ENCODE data around the gene CTNNB1.

The CTNNB1 gene

DNA sequence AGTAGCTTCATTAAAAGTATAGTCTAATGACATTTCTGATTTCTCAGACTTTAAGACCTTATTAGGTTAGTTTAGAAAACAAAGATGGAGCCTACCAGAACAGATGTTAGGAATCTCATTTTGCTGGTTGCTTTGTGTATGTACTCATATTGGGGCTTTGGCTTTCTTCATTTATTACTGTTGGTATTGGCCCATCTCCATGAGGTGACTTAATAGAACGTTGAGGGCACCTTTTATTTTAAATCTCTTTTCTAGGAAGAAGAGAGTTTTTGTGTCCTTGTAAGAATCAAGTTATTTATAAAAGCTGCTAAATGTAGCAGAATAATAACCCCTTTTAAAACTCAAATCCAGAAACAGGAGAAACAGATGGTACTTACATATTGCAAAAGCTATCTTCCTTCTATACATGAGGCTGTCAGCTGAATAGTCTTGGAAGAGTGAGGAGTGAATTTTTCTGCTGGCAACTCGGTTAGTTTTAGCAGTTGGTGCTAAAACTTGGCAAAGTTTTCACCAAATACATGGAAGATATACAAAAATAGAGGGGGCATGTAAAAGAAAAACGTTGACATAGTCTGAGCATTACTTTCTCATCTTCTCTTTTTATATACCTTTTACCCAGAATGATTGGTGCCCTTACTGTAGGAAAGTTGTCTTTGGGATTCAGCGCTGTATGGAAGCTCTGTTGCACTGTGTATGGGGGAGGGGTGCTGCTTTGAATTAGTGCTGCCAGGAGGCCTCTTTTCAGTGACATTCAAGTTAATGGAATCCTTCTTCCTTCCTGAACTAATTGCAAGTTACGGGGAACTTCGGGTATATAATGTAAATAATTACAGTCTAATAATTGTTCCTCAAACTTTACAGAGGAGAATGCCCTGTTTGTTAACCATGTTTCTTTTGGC lies 35.8 kb downstream of the CTNNB1 start:
- Histone ChIP-seq H4K91ac (ENCODE audit: low read depth, low read length) (no peak overlapping the region), H3K23ac (ENCODE audit: low read length) (no peak overlapping the region), H4K12ac (ENCODE audit: low read depth, low read length) (no peak overlapping the region), H3K36me3 (ENCODE audit: control insufficient read depth in 1 of 2, insufficient read depth in 2 of 2, low read length in 2 of 2) (peaks cover 18 to 52% of the 10 kb centered on the region in 2 experiments), H2BK120ac (ENCODE audit: insufficient read depth, low read length, poor library complexity) (no peak overlapping the region), H3K4ac (ENCODE audit: low read depth, low read length) (no peak overlapping the region), H3K27ac (ENCODE audit: low read depth, low read length) (no peak overlapping the region), H2AK5ac (ENCODE audit: low read length) (no peak overlapping the region), H2BK5ac (ENCODE audit: low read depth, low read length, poor library complexity) (no peak overlapping the region), H3K79me2 (ENCODE audit: control insufficient read depth, insufficient read depth, low read length, poor library complexity) (no peaks in the 10 kb centered on the region), H4K8ac (ENCODE audit: low read depth, low read length) (no peak overlapping the region), H3K79me1 (ENCODE audit: low read length) (no peaks in the 10 kb centered on the region), H3K4me2 (ENCODE audit: low read length) (no peak overlapping the region), H3K9me3 (ENCODE audit: insufficient read depth, low read depth, low read length) (no peaks in the 10 kb centered on the region), H3K9ac (ENCODE audit: low read length) (no peak overlapping the region), H3K18ac (ENCODE audit: low read length) (no peak overlapping the region), H3K4me3 (ENCODE audit: low read depth, low read length) (no peak overlapping the region), H3K27me3 (ENCODE audit: insufficient read depth, low read length) (no peaks in the 10 kb centered on the region), H2AFZ (ENCODE audit: insufficient read depth, low read length, poor library complexity) (no peak overlapping the region), H3K14ac (ENCODE audit: low read length) (no peak overlapping the region), H3K4me1 (ENCODE audit: control insufficient read depth in 1 of 2, insufficient read depth in 2 of 2, low read length in 2 of 2) (peaks cover 2 to 6% of the 10 kb centered on the region in 2 experiments), H2BK12ac (ENCODE audit: low read length) (no peak overlapping the region)
- no peak for DNase-seq
- no CpG with 5 or more reads among the region's 6 CpGs for WGBS (ENCODE audit: extremely low coverage, insufficient coverage, insufficient read length)

DNA sequence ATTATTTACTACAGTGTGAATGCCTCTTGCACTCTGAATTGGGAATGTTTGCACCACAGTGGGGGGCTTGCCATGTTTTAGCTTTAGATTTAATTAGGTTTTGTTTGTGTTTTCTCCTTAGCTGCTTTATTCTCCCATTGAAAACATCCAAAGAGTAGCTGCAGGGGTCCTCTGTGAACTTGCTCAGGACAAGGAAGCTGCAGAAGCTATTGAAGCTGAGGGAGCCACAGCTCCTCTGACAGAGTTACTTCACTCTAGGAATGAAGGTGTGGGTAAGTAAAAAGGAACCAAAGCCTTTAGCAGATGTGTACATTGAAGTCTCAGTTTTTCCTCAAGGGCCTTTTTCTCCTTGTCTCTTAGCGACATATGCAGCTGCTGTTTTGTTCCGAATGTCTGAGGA lies 36.9 kb downstream of the CTNNB1 start:
- DNase-seq, result no peak

DNA sequence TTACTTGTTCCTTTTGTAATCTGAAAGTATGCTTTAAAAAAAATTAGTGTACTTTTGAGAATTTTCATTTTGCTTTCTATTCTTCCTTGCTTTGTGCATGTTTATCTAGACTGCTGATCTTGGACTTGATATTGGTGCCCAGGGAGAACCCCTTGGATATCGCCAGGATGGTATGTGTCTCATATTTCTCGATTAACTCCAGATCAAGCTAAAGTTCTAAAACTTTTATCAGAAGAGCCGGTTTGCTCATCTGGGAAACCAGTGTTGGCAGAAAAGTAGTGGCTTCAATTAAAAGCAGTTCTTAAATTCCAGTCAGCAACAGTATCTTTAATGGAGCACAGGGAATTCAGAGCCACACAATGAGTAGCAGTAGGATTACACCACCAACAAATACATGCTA lies 38.6 kb downstream of the CTNNB1 start:
- H4K91ac ChIP-seq (ENCODE audit: low read depth, low read length), result no peak overlapping the region
- H4K12ac ChIP-seq (ENCODE audit: low read depth, low read length), result no peak overlapping the region
- H4K8ac ChIP-seq (ENCODE audit: low read depth, low read length), result no peak overlapping the region
- no peak overlapping the region for H3K4me3 ChIP-seq (ENCODE audit: low read depth, low read length)
- H2AK5ac ChIP-seq (ENCODE audit: low read length), result no peak overlapping the region
- no peak overlapping the region for H2BK5ac ChIP-seq (ENCODE audit: low read depth, low read length, poor library complexity)
- peaks cover 17 to 51% of the 10 kb centered on the region in 2 experiments for H3K36me3 ChIP-seq (ENCODE audit: control insufficient read depth in 1 of 2, insufficient read depth in 2 of 2, low read length in 2 of 2)
- no peak overlapping the region for H3K27ac ChIP-seq (ENCODE audit: low read depth, low read length)
- no peak overlapping the region for H2BK120ac ChIP-seq (ENCODE audit: insufficient read depth, low read length, poor library complexity)
- peaks cover 2 to 6% of the 10 kb centered on the region in 2 experiments for H3K4me1 ChIP-seq (ENCODE audit: control insufficient read depth in 1 of 2, insufficient read depth in 2 of 2, low read length in 2 of 2)
- no peaks in the 10 kb centered on the region for H3K79me1 ChIP-seq (ENCODE audit: low read length)
- H3K4ac ChIP-seq (ENCODE audit: low read depth, low read length), result no peak overlapping the region
- no CpG with 5 or more reads among the region's 3 CpGs for WGBS (ENCODE audit: extremely low coverage, insufficient coverage, insufficient read length)
- no peak overlapping the region for H2BK12ac ChIP-seq (ENCODE audit: low read length)
- H3K9me3 ChIP-seq (ENCODE audit: insufficient read depth, low read depth, low read length), result no peaks in the 10 kb centered on the region
- no peak overlapping the region for H3K18ac ChIP-seq (ENCODE audit: low read length)
- no peak overlapping the region for H3K9ac ChIP-seq (ENCODE audit: low read length)
- no peak overlapping the region for H2AFZ ChIP-seq (ENCODE audit: insufficient read depth, low read length, poor library complexity)
- no peak for DNase-seq
- H3K14ac ChIP-seq (ENCODE audit: low read length), result no peak overlapping the region
- H3K79me2 ChIP-seq (ENCODE audit: control insufficient read depth, insufficient read depth, low read length, poor library complexity), result no peaks in the 10 kb centered on the region
- no peaks in the 10 kb centered on the region for H3K27me3 ChIP-seq (ENCODE audit: insufficient read depth, low read length)
- no peak overlapping the region for H3K23ac ChIP-seq (ENCODE audit: low read length)
- no peak overlapping the region for H3K4me2 ChIP-seq (ENCODE audit: low read length)

More for the DNA sequence above, 36.9 kb downstream of the CTNNB1 start:
- Histone ChIP-seq H3K9ac (ENCODE audit: low read length) (no peak overlapping the region), H3K4ac (ENCODE audit: low read depth, low read length) (no peak overlapping the region), H4K12ac (ENCODE audit: low read depth, low read length) (no peak overlapping the region), H4K8ac (ENCODE audit: low read depth, low read length) (no peak overlapping the region), H2AFZ (ENCODE audit: insufficient read depth, low read length, poor library complexity) (no peak overlapping the region), H3K36me3 (ENCODE audit: control insufficient read depth in 1 of 2, insufficient read depth in 2 of 2, low read length in 2 of 2) (peaks cover 16 to 47% of the 10 kb centered on the region in 2 experiments), H2BK120ac (ENCODE audit: insufficient read depth, low read length, poor library complexity) (no peak overlapping the region), H3K79me2 (ENCODE audit: control insufficient read depth, insufficient read depth, low read length, poor library complexity) (no peaks in the 10 kb centered on the region), H3K79me1 (ENCODE audit: low read length) (no peaks in the 10 kb centered on the region), H3K4me3 (ENCODE audit: low read depth, low read length) (no peak overlapping the region), H4K91ac (ENCODE audit: low read depth, low read length) (no peak overlapping the region), H3K27me3 (ENCODE audit: insufficient read depth, low read length) (no peaks in the 10 kb centered on the region), H2BK5ac (ENCODE audit: low read depth, low read length, poor library complexity) (no peak overlapping the region), H3K9me3 (ENCODE audit: insufficient read depth, low read depth, low read length) (no peaks in the 10 kb centered on the region), H2BK12ac (ENCODE audit: low read length) (no peak overlapping the region), H3K23ac (ENCODE audit: low read length) (no peak overlapping the region), H3K4me1 (ENCODE audit: control insufficient read depth in 1 of 2, insufficient read depth in 2 of 2, low read length in 2 of 2) (peaks cover 2 to 6% of the 10 kb centered on the region in 2 experiments), H3K14ac (ENCODE audit: low read length) (no peak overlapping the region), H3K18ac (ENCODE audit: low read length) (no peak overlapping the region), H3K27ac (ENCODE audit: low read depth, low read length) (no peak overlapping the region), H3K4me2 (ENCODE audit: low read length) (no peak overlapping the region), H2AK5ac (ENCODE audit: low read length) (no peak overlapping the region)
- WGBS (ENCODE audit: extremely low coverage, insufficient coverage, insufficient read length), result no CpG with 5 or more reads among the region's 2 CpGs

DNA sequence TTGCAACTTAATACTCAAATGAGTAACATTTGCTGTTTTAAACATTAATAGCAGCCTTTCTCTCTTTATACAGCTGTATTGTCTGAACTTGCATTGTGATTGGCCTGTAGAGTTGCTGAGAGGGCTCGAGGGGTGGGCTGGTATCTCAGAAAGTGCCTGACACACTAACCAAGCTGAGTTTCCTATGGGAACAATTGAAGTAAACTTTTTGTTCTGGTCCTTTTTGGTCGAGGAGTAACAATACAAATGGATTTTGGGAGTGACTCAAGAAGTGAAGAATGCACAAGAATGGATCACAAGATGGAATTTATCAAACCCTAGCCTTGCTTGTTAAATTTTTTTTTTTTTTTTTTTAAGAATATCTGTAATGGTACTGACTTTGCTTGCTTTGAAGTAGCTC lies 40.3 kb downstream of the CTNNB1 start:
- H3K4me1 ChIP-seq (ENCODE audit: control insufficient read depth in 1 of 2, insufficient read depth in 2 of 2, low read length in 2 of 2), result peaks cover 2 to 6% of the 10 kb centered on the region in 2 experiments
- no peaks in the 10 kb centered on the region for H3K9me3 ChIP-seq (ENCODE audit: insufficient read depth, low read depth, low read length)
- no peak overlapping the region for H4K12ac ChIP-seq (ENCODE audit: low read depth, low read length)
- no peak overlapping the region for H3K4ac ChIP-seq (ENCODE audit: low read depth, low read length)
- no peak overlapping the region for H2AFZ ChIP-seq (ENCODE audit: insufficient read depth, low read length, poor library complexity)
- no peak overlapping the region for H3K4me3 ChIP-seq (ENCODE audit: low read depth, low read length)
- H3K23ac ChIP-seq (ENCODE audit: low read length), result no peak overlapping the region
- no peak overlapping the region for H3K18ac ChIP-seq (ENCODE audit: low read length)
- no peak overlapping the region for H4K8ac ChIP-seq (ENCODE audit: low read depth, low read length)
- H3K27ac ChIP-seq (ENCODE audit: low read depth, low read length), result no peak overlapping the region
- H3K79me2 ChIP-seq (ENCODE audit: control insufficient read depth, insufficient read depth, low read length, poor library complexity), result no peaks in the 10 kb centered on the region
- no peak overlapping the region for H2BK12ac ChIP-seq (ENCODE audit: low read length)
- H2AK5ac ChIP-seq (ENCODE audit: low read length), result no peak overlapping the region
- no peak overlapping the region for H3K14ac ChIP-seq (ENCODE audit: low read length)
- no peak overlapping the region for H2BK5ac ChIP-seq (ENCODE audit: low read depth, low read length, poor library complexity)
- H3K4me2 ChIP-seq (ENCODE audit: low read length), result no peak overlapping the region
- H3K36me3 ChIP-seq (ENCODE audit: control insufficient read depth in 1 of 2, insufficient read depth in 2 of 2, low read length in 2 of 2), result peaks cover 13 to 44% of the 10 kb centered on the region in 2 experiments
- H3K9ac ChIP-seq (ENCODE audit: low read length), result no peak overlapping the region
- no peak overlapping the region for H4K91ac ChIP-seq (ENCODE audit: low read depth, low read length)
- no peak overlapping the region for H2BK120ac ChIP-seq (ENCODE audit: insufficient read depth, low read length, poor library complexity)
- DNase-seq, result no peak
- WGBS (ENCODE audit: extremely low coverage, insufficient coverage, insufficient read length), result no CpG with 5 or more reads among the region's 2 CpGs
- no peaks in the 10 kb centered on the region for H3K27me3 ChIP-seq (ENCODE audit: insufficient read depth, low read length)
- peaks cover 2% of the 10 kb centered on the region for H3K79me1 ChIP-seq (ENCODE audit: low read length)
